Ascending aorta (tissue), 2 donors: ENCODE results near the gene ZNF174. TPM values are rescaled to one million over a fixed set of nuclear protein-coding genes. Genes with fewer than 3 reads are reported as not detected.
A peak's percentile ranks its signal among the peaks of the same experiment; 100 is the strongest.

ENCODE experiments used
- DNase-seq, 2 donors: peaks; one replicate each; pipeline ENCODE4 v3.0.0-alpha.2; 2019; ENCODE audit warnings: low spot score in 2 of 2
- H3K27ac ChIP-seq, 2 donors: fragments of 200-600 bp; sonication (generic); one replicate each; pipeline ENCODE4 v1.5.1; 2016 to 2017; ENCODE audit warnings: mild to moderate bottlenecking in 1 of 2
- H3K27me3 ChIP-seq: fragments of 200-600 bp; sonication (generic); one replicate; pipeline ENCODE4 v1.5.1; 2017
- H3K36me3 ChIP-seq, 2 donors: fragments of 200-600 bp; sonication (generic); one replicate each; pipeline ENCODE4 v1.5.1; 2016
- H3K4me1 ChIP-seq, 2 donors: fragments of 200-600 bp; sonication (generic); one replicate each; pipeline ENCODE4 v1.5.1; 2016 to 2017; ENCODE audit warnings: mild to moderate bottlenecking in 1 of 2
- H3K4me3 ChIP-seq, 2 donors: fragments of 200-600 bp; sonication (generic); one replicate each; pipeline ENCODE4 v1.5.1; 2016 to 2017; ENCODE audit warnings: mild to moderate bottlenecking in 1 of 2
- H3K9me3 ChIP-seq, 2 donors: fragments of 200-600 bp; sonication (generic); one replicate each; pipeline ENCODE4 v1.5.1; 2016
- intact Hi-C: fragments of 100-400 bp; cut with DNase I; formaldehyde crosslinking; loops from one replicate; pipeline ENCODE4 v1.15.1; 2023
- total RNA-seq: library from RNA; depleted of rRNA; stranded (reverse); fragments of >200 nt; gene quantifications from one replicate; pipeline ENCODE4 v1.1.0, GENCODE V29; 2016
- TF ChIP-seq, protein P1 (sequence below), 3 experiments: fragments of 200-600 bp in 2 of 3; fragments of 450-650 bp in 1 of 3; sonication (generic) in 2 of 3; IDR thresholded peaks; one replicate each; pipeline ENCODE4 v1.5.1; 2016 to 2019; ENCODE audit warnings: antibody characterized with exemption in 3 of 3, mild to moderate bottlenecking in 1 of 3, moderate library complexity in 1 of 3

Gene ZNF174
- total RNA-seq, 1 donor from 2014 or later: 16.0 TPM

DNA sequence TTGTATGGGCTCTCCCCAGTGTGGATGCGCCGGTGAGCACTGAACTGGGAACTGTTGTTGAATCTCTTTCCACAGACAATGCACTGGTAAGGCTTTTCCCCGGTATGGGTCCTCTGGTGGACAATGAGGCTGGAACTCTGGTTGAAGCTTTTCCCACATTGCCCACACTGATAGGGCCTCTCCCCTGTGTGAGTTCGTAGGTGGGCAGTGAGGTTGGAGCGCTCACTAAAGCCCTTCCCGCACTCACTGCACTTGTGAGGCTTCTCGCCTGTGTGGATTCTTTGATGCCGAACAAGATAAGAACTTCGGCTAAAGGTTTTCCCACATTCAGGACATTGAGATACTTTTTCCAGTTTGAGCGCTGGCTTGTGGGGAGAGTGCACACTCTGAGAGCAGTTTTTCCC, 18.0 kb upstream of the ZNF174 start:
- Histone ChIP-seq H3K4me3 (peak overlapping the region in 1 of 2 donors; percentile 30), H3K36me3 (peaks cover 42 to 66% of the 10 kb centered on the region in 2 donors)
- DNase-seq: no peak

DNA sequence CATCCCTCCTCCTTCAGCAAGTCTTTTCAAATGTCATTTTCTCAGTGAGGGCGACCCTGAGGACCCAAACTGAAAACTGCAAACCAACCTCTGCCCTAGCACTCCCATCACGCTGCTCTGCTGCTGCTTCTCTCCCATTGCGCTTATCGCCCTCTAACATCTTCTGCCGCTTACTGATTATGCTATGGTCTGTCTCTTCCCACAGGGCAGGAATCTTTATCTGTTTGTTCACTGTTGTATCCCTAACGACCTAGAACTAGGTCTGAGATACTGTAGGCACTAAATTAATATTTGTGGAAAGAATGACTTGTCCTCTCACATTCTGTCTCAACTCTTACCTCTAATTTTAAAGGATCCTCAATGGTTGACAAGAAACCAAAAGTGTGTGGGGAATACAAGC, 12.7 kb upstream of the ZNF174 start:
- peaks cover 72 to 87% of the 10 kb centered on the region in 2 donors for H3K36me3 ChIP-seq
- intact Hi-C loops: no loop called here
- H3K4me1 ChIP-seq: no peaks in the 10 kb centered on the region
- no peak overlapping the region for H3K27ac ChIP-seq
- peaks cover 62 to 87% of the 10 kb centered on the region in 2 donors for H3K9me3 ChIP-seq
- TF ChIP-seq, protein P1, sequence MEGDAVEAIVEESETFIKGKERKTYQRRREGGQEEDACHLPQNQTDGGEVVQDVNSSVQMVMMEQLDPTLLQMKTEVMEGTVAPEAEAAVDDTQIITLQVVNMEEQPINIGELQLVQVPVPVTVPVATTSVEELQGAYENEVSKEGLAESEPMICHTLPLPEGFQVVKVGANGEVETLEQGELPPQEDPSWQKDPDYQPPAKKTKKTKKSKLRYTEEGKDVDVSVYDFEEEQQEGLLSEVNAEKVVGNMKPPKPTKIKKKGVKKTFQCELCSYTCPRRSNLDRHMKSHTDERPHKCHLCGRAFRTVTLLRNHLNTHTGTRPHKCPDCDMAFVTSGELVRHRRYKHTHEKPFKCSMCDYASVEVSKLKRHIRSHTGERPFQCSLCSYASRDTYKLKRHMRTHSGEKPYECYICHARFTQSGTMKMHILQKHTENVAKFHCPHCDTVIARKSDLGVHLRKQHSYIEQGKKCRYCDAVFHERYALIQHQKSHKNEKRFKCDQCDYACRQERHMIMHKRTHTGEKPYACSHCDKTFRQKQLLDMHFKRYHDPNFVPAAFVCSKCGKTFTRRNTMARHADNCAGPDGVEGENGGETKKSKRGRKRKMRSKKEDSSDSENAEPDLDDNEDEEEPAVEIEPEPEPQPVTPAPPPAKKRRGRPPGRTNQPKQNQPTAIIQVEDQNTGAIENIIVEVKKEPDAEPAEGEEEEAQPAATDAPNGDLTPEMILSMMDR (IDR thresholded peaks at IDR 0.05): no peak
- DNase-seq: no peak
- no peak overlapping the region for H3K4me3 ChIP-seq
- H3K27me3 ChIP-seq: no peaks in the 10 kb centered on the region

More for the DNA sequence above, 18.0 kb upstream of the ZNF174 start:
- H3K4me1 ChIP-seq: no peaks in the 10 kb centered on the region
- no peak overlapping the region for H3K27ac ChIP-seq
- H3K9me3 ChIP-seq: peaks cover 86 to 91% of the 10 kb centered on the region in 2 donors
- H3K27me3 ChIP-seq: no peaks in the 10 kb centered on the region
- TF ChIP-seq, protein P1 (IDR thresholded peaks at IDR 0.05): no peak
- intact Hi-C loops: no loop called here

DNA sequence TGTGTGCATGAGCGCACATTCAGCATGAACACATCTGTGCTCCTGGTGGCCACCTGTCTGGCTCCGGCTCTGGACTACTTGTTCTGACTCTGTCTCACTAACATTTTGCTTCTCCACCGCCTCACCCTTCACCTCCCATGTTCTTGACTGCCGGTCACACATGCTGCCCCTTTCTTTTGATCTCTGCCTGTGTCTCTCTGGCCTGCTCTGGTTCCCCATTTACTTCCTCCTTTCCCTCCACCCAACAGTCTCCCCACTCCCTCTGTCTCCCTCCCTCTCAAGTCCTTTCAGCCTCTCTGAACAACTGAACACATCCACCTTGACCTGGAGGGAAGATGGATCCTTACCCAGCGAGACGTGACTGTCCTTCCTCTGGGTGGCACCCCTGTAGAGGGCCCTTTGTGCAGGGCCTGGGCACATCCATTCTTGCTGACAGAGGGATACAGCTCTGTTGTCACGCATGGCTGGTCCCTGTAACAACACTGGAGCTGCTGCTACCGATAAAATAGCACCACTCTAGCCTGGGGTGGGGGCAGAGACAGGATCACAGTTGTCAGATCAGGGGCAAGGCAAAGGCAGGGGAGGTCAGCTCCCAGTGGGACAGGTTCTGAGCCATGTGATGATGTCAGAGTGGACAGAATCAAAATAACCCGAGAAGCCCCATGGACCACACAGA, 11.2 kb upstream of the ZNF174 start:
- TF ChIP-seq, protein P1 (IDR thresholded peaks at IDR 0.05): no peak
- Histone ChIP-seq H3K9me3 (peaks cover 56 to 86% of the 10 kb centered on the region in 2 donors), H3K4me1 (no peaks in the 10 kb centered on the region), H3K36me3 (peaks cover 70 to 87% of the 10 kb centered on the region in 2 donors), H3K27me3 (no peaks in the 10 kb centered on the region), H3K4me3 (no peak overlapping the region), H3K27ac (no peak overlapping the region)
- no peak for DNase-seq
- intact Hi-C loops: no loop called here

DNA sequence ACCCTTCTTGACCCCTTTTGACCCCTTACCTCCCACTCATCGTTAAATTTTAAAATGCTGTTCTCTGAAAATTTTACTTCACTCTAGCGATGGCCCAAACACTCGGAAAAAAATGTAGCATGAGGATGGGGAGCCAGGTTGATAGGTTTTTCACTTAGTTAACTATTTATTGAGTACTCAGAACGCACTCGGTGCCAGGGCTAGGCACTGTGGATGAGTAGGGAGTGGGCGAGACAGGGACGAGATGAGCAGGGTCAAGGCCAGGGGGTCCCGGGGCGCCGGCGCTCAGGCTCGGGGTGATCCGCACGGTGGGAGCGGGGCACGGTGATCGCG, 603 bp upstream of the ZNF174 start:
- no peaks in the 10 kb centered on the region for H3K27me3 ChIP-seq
- H3K9me3 ChIP-seq: peaks cover 13 to 50% of the 10 kb centered on the region in 2 donors
- TF ChIP-seq, protein P1 (IDR thresholded peaks at IDR 0.05): no peak
- H3K36me3 ChIP-seq: peaks cover 30 to 51% of the 10 kb centered on the region in 2 donors
- peaks cover 3 to 18% of the 10 kb centered on the region in 2 donors for H3K4me1 ChIP-seq
- H3K27ac ChIP-seq: peak overlapping the region; percentile 79 to 91
- no peak for DNase-seq
- H3K4me3 ChIP-seq: peak overlapping the region; percentile 74 to 95
- intact Hi-C loops: loop anchor here (2.0 kb wide), 2 partner anchors 58 to 96 kb away; partner anchors contain the start of genes TIGD7 and ZNF75A

DNA sequence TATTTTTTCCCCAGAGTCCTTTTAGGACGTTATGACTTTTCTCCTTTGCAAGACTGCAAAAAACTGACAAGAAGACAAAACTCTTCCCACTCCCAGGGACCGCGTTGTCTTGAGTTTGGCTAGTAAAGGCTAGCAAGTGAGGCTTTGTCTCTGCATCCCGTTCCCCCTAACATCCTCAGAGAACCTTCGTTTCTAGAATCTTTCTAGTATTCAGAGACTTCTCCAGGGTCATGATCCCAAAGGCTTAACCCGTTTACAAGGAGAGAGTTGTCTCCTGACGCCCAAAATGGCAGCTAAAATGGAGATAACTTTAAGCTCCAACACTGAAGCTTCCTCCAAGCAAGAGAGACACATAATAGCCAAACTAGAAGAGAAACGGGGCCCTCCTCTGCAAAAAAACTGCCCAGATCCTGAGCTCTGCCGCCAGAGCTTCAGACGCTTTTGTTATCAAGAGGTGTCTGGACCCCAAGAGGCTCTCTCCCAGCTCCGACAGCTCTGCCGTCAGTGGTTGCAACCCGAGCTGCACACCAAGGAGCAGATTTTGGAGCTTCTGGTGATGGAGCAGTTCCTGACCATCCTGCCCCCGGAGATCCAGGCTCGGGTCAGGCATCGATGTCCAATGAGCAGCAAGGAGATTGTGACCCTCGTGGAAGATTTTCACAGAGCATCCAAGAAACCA, 843 bp downstream of the ZNF174 start:
- TF ChIP-seq, protein P1 (IDR thresholded peaks at IDR 0.05): no peak
- H3K36me3 ChIP-seq: peaks cover 33 to 51% of the 10 kb centered on the region in 2 donors
- intact Hi-C loops: loop anchor here (1.0 to 2.0 kb wide), 7 partner anchors 41 to 167 kb away; partner anchors contain the start of genes NAA60, TIGD7, ZNF200 and ZNF263
- no peaks in the 10 kb centered on the region for H3K27me3 ChIP-seq
- H3K9me3 ChIP-seq: peaks cover 26 to 52% of the 10 kb centered on the region in 2 donors
- DNase-seq: no peak
- peaks cover 3 to 18% of the 10 kb centered on the region in 2 donors for H3K4me1 ChIP-seq
- H3K4me3 ChIP-seq: peak overlapping the region; percentile 74 to 95
- peak overlapping the region; percentile 79 to 91 for H3K27ac ChIP-seq
